SIG-M5 treated with dmso at 0.1 percent for 504 hours (cell line): Measurements from ENCODE around the gene EFNA4.

ENCODE experiments used
- DNase-seq: peaks from one replicate; lab custom pipeline; 2025; ENCODE audit not compliant: unreplicated experiment; lab: John Stamatoyannopoulos, UW

The EFNA4 gene

DNA sequence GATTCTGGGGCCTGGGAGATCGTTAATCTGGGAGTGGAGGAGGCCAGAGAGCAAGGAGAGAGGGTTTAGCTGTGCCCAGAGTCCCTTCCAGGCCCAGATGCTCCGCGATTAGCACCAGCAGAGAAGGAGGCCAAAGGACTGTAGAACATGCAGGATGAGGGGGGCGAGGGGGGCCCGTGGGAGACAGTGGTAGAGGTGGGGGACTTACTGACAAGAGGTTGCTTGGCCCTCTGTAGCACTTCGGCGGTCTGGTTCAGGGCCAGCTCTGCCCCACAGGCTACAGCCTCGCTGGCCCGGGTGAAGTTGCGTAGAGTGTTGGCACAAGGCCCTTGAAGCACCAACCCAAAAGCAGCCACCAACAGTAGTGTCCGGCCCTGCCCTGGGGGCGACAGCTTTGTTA lies 30.7 kb upstream of the EFNA4 start:
- DNase-seq: no peak

GRCh38 chr1:155033524-155033923 lies 30.0 kb upstream of the EFNA4 start, which contains the start of the genes DCST1 and DCST2:
Gene DCST1, plus strand, starts transcription at chr1:155033824. Its CDS starts 213 bp downstream, at chr1:155034037.
Gene DCST2, minus strand, starts transcription at chr1:155033781. Its CDS starts 80 bp downstream, at chr1:155033701.
- DNase-seq: no peak

DNA sequence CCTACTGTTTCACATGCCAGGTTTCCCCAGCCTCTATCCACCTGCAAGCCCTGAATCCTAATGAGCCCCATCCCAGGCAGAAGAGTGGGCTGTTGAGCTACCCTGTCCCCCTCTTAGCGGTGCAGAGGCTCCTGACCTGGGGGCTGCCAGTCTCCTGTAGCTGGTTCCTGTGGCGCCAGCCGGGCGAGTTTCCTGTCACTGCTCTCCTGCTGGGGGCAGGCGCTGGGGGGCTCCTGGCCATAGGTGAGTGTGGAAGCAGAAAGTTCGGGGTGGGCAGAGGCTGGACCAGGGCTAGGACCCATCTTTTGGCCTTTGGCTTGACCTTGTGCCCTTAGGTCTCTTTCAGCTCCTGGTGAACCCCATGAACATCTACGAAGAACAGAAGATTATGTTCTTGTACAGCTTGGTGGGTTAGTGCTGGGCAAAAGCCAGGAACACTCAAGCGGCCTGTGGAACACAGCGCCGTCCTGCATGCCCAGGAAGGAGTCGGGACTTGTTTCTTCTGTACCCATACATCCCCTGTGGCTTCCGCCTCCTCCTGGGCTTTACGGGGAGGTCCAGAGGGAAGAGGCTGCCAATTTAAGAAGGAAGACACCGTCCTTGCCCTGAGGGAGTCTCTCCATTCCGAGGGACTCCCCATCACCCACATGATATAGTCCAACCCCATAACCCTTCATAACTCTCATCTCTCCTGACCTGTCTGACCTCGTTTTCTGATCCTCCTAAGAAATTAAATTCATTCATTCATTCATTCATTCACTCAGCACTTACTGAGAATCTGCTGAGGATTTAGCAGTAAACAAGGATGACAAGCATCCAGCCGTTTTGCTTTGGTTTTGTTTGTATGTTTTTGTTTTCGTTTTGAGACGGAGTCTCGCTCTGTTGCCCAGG lies 29.0 kb upstream of the EFNA4 start:
- DNase-seq: no peak

GRCh38 chr1:155035936-155036335 lies 27.6 kb upstream of the EFNA4 start:
- DNase-seq: no peak

- DNase-seq: no peak
Observed at GRCh38 chr1:155037043-155037442, 26.5 kb upstream of the EFNA4 start.

DNA sequence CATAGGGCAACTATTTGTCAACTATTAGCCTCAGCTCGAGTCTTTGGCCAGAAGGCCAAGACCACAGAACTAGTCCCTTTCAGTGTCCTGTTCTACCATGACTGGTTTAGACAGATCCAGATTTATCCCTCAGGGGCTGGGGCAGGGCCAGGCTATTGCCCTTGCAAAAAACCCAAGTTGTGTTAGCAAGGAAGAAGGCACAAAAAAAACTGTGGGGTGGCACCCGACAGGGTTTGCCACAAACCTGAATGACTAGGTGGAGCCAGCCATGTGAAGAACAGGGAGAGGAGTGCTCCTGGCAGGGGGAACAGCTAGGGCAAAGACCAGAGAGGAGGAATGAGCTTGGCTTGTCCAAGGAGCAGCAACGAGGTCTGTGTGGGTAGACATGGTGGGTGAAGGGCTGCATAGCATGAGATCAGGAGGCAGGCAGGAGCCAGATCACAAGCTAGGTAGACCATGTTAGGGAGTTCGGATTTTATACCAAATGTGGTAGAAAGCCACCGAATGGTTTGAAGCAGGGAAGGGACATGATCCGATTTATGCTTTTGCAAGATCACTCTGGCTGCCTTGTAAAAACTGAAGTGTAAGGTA lies 25.6 kb upstream of the EFNA4 start:
- no peak for DNase-seq

DNA sequence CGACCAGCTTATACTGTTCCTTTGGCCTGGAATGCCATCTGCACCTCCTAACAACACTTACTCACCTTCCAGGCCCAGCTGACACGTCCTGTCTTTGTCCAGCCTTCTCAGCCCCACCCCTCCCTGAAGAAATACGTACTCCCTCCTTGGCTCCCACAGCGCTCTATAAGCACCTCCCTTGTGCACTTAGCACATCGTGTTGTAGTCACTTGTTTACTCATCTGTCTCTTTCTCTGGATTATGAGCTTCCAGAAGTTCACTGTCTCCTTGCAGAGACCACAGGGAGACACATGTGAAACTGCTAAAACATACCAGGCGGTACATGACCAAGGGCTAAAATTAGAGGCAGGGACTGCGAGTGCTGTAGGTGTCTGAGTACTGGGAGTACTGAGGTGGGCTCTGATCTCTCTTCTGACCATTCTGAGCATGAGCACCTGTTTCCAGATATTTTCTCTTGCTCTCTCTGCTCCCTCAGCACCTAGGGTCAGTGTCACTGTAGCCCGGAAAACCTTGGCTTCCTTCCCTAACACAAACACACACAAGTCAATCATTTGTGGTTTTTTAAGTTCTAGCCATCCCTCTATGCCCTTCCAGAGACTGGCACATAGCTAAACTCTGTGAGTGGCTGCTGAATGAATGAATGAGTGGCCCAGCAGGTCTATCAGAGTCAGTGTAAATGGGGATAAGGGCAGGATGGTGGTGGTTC lies 24.8 kb upstream of the EFNA4 start:
- no peak for DNase-seq

DNA sequence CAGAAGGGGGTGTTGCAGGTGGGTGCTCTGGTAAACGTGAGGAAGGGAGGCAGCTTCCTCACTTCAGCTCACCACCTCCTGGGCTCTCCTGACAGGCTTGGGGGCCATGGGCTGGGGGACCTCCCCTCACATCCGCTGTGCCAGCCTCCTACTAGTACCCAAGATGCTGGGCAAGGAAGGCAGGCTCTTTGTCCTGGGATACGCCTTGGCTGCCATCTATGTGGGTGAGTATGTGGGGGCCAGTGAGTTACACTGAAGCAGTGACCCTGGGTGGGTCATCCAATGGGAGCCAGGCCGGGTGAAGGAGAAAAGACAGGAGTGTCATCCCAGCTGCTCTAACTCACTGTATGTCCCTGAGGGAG lies 24.3 kb upstream of the EFNA4 start:
- no peak for DNase-seq

DNA sequence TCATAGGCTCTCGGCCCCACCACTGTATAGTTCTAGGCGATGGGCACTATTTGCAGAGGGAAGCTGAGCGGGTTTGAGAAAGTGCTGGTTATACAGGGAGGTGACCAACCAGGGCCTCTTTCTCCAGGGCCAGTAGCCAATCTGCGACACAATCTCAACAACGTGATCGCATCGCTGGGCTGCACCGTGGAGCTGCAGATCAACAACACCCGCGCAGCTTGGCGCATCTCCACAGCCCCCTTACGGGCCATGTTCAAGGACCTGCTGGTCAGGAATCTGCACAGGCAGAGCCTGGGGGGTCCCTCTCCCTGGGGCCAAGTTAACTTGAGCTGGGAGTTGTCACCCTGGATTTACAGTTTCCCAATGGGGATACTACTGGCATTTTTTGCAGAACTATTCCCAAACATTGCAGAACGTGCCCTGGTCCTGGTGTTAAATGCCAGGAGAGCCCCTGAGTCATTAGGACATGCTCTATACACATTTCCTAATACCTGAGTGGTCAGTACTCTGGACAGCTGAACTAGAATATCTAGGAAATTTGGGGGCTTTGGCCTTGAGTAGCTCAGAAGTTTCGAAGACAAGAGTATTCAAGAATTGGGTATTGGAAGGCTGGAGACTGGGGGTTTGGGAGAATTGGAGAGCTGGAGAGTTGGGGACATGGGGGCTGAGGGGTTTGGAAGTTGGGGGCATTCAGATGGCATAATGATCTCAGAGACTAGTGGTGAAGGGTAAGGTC lies 23.0 kb upstream of the EFNA4 start:
- no peak for DNase-seq

DNA sequence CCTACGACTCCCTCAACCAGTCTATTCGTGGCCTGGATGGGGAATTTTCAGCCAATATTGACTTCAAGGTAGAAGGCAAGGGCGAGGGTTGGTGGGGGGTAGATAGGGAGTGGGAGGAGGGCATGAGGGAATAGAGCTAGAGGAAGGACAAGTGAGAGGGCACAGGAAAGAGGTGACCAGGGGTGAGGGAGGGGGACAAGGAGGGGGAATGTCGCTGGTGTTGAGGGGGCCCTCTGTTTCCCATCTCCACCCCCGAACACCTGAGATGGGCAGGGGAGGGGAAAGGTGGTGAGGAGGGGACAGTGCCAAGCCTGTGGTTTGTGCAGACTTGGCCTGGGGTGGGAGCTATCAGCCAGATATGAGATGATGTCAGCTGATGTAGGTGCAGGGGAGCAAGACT lies 20.8 kb upstream of the EFNA4 start:
- DNase-seq: no peak

DNA sequence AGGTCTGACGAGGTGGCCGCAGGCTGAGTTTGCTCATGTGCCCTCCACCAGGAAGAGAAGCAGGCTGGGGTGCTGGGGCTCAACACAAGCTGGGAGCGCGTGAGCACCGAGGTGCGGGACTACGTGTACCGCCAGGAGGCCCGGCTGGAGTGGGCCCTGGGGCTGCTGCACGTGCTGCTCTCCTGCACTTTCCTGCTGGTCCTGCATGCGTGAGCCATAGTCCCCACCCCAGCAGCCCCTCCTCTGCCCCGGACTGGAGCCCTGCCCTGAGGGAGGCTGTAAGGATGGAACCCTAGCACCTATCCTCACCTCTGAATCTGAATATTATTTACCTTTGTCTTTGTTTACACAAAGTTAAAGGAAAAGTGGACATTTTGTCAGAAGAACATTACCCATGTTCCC lies 20.2 kb upstream of the EFNA4 start:
- DNase-seq: no peak

GRCh38 chr1:155043793-155044192 lies 19.7 kb upstream of the EFNA4 start:
- DNase-seq: no peak

DNA sequence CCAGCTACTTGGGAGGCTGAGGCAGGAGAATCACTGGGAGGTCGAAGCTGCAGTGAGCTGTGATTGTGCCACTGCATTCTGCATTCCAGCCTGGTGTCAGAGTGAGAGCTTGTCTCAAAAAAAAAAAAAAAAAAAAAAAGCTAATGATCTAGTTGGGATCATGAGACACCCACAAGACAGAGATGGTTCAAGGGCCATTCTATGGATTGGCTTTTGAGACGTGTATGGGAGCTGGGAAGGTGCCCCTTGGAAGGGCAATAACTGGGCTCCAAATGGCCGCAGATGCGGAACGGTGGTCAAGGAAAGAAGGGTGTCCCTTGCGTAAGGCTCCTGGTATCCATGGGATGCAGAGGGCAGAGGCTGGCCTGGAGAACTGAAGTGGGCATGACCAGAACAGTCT lies 19.2 kb upstream of the EFNA4 start:
- no peak for DNase-seq

GRCh38 chr1:155044812-155045657 lies 18.5 kb upstream of the EFNA4 start:
- peak; percentile 82 for DNase-seq

GRCh38 chr1:155048449-155049334 lies 14.8 kb upstream of the EFNA4 start:
- no peak for DNase-seq

DNA sequence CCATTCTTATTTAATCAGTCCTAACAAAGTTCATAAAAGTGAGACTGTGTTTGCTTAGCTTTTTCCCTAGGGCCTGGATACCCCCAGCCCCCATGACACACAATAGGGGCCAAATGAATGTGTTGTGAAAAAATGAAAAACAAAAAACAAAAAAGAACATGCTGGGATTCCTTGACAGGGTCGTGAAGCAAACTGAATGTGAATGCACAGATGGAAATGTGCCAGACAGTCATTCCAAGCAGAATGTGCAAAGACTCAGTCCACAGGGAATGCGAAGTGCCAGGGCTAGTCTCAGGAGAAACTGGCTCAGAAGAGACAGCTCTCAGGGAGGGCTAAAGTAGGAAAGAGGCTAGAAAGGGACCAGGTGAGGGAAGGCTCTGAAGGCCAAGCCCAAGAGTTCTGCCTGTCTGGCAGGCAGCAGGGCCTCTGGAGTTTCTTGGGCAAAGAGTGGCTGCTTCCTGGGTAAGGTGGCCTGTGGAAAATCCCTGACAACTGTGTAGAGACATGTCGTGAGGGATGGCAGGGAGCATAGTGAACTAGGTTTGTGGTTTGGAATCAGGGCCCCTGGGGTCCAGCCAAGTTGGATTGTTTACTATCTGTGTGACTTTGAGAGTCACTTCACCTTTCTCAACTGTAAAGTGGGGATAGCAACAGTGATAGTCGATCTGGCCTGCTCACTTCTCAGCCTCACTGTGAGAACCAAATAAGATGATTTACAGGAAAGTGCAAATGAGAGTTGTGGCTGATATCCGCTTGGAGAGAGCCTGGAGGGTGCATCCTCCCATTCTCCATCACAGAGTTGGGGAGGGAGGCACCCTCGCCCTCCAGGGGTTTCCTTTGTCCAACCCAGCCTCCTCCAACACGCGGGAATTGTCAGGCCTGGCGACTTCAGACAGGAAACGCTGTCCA lies 13.6 kb upstream of the EFNA4 start:
- DNase-seq: no peak

GRCh38 chr1:155050560-155051341 lies 12.8 kb upstream of the EFNA4 start, which contains the start of gene ADAM15:
Gene ADAM15, plus strand, starts transcription at chr1:155051316. Its CDS starts 71 bp downstream, at chr1:155051387.
- DNase-seq: peak; percentile 86
